Central memory CD4-positive, alpha-beta T cell (primary cell): Measurements from ENCODE around the gene ARMCX6.
A peak's percentile ranks its signal among the peaks of the same experiment; 100 is the strongest.
"Not testable (repeated sequence)": the region's sequence is repeated elsewhere in the genome, so short reads cannot be mapped to it uniquely, and the experiment has no call there.

Experiments
- DNase-seq: peaks from one replicate; pipeline ENCODE4 v3.0.0; 2022
- total RNA-seq, 3 experiments: gene quantifications; one replicate each; lab custom pipeline; 2026; lab: John Stamatoyannopoulos, UW

ARMCX6 gene
- 13.8 to 18.7 (median 15.2) reads per million in 3 experiments for total RNA-seq

DNA sequence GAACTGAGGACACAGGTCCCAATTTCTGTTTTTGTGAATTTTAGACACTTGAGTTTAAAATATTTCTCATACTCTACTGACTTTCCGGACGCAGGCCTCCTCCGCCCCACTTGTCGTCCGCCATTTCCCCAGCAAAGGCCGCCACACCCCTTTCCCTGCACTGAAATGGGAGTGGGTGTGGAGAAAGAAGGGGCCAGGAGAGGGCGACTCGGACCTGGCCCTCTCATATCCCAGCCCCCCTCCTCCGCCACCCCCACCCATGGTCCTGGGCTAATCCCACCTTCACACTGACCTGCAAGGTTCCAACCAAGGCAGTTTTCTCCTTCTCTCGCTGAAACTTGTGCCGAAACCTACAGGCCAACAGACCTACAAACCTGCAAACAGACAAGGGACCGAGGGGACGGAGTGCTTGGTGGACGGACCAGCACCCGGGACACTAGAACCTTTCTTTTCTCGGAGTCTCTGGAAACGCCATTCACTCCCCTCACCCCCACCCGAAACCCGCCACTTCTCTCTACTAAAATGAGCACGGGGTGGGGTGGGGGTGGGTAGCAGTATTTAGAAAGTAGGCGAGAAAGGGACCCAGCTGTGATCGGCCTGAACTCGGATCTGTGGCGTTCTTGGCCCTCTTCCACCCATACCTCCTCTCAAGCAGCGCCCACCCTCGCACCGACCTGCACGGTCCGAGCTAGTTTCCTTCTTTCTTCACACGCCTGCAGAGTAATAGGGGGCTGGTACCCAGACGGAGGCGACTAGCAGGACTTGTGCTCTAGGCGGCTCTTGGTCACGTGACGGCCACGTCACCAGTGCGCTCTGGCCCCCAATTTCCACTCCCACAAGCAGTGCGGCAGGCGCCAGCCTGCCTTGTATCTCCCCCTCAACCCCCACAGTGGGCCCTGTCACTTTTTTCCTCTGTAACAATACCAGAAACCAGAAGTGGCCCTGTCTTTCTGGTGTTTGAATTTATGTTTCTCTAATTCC is at the start of gene ARMCX6:
TSS of gene ARMCX6 (minus strand) at position 790 of the 981 bp plus-strand sequence. CDS start 1,380 bp downstream, outside the sequence.
- peak; percentile 66 for DNase-seq

DNA sequence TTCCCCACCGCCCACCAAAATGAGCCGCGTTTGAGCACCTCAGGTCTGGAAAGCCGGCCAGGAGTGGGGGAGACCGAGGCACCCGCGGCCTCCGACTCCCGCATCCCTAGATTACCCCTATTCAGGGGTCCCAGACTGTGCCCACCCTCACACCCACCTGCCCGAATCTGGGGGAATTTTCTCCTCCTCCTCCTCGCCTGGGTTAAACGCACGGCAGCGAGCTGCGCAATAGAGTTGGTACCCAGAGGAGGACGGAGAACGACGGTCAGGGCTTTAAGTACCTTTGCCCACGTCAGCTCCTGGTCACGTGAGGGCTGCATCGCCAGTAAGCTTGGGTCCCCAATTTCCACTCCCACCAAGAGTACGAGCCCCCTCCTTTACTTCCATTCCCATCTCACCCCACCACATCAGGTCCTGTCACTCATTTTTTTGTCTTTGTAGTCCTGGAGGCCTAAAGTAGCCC is 41.8 kb upstream of the ARMCX6 start, which contains the start of gene ARMCX2:
TSS of gene ARMCX2 (minus strand) at position 250 of the 463 bp plus-strand sequence. CDS start 2,262 bp downstream, outside the sequence.
- no peak for DNase-seq

DNA sequence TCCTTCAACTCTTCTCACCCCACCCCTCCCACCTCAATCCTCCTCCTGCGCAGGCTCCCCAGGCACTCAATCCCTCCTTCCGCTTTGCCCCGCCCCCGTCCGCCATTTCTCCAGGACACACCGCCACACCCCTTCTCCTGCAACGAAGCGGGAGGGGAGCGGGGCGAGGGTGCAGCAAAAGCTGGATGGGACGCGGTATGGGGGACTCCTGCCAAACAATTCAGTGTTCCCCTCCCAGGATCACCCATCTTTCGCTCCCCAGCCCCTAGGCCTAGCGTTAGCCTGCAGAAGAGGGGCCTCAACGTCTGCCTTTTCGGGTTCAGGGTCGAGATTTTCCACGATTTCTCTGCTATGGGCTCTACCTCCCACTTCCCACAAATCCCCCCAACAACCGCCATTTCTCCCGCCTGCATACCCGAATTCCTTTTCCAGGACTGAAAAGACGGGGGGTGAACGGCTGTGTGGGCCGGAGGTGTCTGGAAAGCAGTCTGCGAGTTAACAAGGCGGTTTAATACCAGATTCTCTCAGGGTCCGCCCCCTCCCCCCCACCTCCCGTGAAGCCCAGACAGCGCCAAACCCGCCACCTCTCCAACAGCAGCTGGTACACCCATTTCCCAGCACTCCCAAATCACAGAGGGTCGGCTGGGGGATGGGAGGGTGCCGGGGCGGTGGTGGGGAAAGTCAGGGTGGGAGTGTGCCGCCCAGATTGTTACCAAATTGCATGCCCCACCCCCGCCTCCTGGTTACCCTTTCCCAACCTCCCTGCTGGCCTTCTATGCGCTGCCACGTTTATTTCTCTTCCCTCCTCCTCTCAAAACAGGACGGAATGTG is 41.1 kb upstream of the ARMCX6 start:
- DNase-seq: peak; percentile 41

DNA sequence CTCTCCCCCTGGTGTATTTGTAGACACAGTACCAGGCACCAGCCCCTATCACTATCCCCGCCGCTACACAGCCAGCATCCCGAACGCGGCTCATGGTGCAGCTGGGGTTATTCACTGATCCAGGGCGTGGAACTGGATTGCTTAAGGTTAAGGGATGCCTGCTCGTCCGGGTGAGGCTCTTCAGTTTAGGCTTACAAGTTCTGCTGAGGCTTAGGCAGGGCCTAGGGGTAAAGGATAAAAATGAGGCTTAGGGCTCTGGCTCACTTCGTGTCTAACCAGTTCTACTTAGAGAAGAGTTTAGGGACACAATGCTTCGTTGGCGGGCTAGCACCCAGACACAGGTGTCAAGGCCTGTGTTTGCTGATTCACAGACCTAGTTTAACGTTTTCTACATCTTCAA is 39.7 kb upstream of the ARMCX6 start:
- no peak for DNase-seq

DNA sequence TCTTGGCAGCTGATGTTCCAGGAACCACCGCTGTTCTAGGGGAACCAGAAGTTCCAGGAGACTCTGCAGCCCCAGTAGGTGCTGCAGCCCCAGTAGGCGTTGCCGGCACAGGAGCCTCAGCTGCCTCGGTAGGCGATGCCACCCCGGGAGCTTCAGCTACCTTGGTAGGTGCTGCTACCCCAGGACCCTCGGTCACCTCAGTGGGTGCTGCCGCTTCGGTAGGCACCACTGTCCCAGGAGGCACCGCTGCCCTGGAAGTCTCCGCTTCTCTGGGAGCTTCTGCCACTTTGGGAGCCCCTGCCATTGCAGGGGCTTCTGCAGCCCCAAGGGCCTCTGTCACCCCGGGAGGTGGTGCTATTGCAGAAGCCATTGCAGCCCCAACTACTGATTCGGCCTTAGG is 39.0 kb upstream of the ARMCX6 start:
- DNase-seq: no peak

DNA sequence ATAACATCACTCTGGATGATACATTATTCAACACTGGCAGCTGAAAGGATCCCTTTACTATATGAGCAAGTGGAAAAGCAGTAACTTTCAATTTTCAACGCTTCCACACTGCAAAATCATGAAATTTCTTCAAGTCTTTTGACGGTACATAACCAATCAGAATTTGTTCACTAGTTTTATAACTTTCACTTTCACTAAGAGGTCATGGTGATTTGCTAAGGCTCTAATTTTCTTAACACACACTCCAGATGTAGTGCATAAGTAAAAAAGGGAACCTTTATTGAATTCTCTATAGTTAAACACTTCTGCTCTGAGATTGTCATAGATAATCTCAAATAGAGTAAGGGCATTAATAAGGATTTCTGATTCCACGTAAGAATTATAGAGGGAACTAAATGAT is 37.7 kb upstream of the ARMCX6 start:
- DNase-seq: no peak

DNA sequence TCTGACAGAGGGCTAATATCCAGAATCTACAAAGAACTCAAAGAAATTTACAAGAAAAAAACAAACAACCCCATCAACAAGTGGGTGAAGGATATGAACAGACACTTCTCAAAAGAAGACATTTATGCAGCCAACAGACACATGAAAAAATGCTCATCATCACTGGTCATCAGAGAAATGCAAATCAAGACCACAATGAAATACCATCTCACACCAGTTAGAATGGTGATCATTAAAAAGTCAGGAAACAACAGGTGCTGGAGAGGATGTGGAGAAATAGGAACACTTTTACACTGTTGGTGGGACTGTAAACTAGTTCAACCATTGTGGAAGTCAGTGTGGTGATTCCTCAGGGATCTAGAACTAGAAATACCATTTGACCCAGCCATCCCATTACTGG is 29.9 kb upstream of the ARMCX6 start:
- not testable (repeated sequence) for DNase-seq

DNA sequence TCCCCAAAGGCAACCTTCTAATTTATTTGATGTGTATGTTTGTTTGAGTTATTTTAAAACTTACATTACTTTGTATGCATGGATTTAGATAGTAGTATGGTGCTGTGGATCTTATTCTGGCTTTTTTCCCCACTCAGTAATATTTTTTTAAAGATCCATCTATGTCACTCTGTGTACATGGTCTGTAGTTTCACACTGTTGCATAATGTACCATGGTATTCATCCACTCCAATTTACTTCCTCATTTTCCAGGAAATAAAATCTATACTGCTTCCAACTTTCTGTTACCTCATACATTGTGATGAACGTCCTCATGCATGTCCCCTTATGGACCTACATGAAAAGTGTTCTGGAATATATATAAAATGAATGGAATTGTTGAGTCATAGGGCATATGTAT is 24.3 kb upstream of the ARMCX6 start:
- DNase-seq: no peak

DNA sequence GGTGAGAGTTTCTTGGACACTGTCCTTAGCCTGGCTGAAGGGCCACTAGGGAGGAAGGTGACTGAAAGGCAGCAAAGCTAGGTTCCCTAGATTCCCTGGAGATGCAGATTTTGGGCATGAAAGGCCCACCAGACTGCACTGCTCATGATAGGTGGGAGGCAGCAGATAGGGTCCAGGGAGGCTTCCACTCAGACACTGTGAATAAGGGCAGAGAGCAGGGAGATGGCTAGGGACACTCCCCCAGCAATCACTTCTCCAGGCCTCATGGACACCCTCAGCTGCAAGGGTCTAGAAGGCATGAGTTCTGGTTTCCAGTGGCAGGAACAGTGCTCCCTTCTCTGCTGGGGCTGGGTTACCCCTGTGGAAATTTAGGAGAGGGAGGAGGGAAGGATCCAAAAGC is 21.8 kb upstream of the ARMCX6 start:
- DNase-seq: no peak

DNA sequence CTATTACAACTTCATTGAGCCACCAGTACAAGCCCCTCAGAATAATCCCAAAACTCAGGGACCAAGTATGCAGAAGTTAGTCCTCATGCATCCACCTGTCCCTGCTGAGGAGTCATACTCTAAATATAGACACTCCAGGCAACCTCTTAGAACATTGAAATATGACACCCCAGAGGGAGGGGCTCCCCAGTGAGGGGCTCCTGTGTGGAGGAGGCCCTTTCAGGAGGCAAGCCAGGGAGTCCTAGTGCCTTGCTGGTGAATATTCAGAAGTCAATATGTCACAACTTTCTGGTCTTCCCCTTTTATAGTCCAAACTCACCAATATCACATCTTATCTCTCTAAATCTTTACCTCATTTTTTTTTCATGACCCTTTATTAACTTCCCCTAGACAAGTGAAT is 1.6 kb upstream of the ARMCX6 start:
- no peak for DNase-seq

DNA sequence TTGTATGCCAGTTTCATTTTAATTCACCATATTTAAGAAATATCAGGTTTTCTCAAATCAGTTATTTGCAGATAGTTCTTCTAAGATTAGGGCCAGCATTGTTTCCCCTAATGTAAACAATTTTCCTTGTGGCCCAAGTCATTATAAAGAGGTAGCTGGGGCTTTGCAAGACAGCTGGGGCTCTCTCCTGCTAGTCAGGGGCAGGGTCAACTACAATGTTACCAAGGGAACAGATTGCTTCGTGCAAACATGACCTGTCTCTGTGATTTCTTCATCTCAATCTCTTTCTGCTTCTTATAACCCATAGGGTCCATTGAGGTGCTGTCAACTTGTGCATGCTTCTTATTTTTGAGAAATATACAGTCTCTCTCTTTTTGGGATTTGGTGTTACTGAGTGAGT is 12.1 kb downstream of the ARMCX6 start:
- DNase-seq: no peak

DNA sequence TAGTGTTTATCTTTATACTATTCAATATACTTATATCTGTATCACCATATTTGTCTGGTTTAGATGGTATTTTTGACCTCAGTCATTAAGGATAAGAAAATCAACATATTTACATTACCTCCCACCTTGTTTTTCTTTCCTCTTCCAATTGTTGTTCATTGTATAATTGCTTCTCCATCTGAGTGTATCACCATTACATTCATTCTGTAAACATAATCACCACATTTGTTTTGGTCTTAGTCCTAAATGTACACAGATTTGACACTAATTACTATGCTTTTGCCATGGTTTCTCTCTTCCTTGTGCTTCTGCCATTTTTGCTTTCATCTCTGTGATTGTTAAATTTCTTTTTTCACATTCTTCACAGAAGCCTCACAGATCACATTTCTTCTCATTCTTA is 12.7 kb downstream of the ARMCX6 start:
- DNase-seq: no peak

DNA sequence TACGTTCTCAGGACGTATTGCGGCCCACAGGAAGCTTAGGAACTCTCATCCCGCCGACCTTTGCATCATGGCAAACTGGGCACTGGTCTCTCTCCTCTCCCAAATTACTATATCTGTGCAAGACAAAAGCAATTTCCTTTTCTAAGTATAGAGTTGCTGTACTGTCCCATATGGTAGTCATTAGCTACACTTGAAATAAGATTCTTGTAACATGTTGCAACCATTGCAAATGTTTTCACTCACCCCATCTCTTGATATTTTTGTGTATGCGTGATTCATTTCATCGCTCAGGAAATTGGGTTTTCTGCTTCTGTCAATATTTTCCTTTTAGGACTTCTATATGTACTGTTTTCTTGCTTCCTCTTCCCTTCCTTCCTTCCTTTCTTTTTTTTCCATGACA is 15.7 kb downstream of the ARMCX6 start:
- no peak for DNase-seq

DNA sequence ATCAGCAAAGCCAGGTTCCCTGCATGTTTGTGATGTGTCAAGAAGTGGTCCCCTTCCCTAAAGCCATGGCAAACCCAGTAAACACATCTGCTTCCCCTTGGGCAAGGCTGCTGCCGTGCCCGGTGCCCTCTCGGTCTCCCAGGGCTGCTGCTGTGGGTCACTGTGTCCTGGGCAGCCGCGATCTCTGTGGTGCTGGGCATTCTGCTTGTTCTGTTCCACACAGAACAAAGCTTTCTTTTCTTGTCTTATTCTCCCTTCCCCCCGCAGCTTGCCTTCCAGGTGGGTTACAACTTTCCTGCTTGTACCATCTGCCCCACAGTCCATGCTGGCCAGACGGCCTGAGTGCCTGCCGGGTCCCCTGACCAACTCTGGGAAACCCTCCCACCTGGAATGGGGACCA is 18.2 kb downstream of the ARMCX6 start:
- not testable (repeated sequence) for DNase-seq

DNA sequence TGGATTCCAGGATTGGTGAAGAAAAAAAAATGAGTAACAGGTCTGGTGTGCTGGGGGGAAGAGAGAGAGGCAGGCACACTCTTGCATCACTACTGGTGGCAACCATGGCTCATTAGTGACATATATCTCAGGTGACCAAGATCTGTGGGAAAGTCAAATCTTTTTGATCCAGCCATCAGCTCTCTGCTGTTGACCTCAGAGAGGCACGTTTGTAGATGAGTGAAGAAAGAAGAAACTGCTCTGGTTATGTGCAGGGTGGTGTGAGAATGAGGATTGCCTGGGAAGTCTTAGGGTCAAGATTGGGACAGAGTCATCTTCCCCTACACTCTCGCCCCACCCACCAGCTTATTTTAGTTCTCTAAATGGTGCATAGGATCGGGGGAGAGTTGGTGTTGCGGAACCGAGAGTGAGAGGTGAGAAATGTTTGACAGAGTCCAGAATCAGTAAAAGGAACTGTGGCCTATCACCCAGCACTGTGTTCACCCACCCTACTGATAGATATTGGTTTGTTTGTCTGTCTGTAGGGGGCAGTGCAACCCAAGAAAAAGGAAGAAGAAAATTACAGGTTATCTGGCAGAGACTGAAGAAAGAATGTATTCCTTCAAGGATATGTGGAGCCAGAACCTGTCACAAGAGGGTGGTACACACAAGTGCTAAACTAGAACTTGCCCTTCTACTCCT is 21.9 kb downstream of the ARMCX6 start:
- peak; percentile 48 for DNase-seq
